ENCODE data around the gene HCFC2.

HCFC2 gene

DNA sequence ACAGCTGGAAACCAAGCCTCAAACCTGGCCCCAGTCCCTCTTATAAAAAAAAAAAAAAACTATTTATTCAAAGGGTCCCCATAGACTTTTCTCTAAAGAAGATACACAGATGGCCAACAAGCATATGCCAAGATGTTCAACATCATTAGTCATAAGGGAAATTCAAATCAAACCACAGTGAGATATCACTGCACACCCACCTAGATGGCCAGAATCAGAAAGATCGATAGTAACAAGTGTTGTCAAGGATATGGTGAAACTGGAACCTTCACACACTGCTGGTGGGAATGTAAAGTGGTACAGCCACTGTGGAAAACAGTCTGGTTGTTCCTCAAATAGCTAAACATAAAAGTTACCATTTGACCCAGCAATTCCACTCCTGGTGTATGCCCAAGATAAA, 79.6 kb downstream of the HCFC2 start:
- FAIRE-seq (peak; percentile 6), DNase-seq (ENCODE audit: insufficient read length, low spot score) (no peak)
- TF ChIP-seq CTCF (IDR thresholded peaks at IDR 0.05; ENCODE audit: insufficient read depth, missing control alignments): no peak

DNA sequence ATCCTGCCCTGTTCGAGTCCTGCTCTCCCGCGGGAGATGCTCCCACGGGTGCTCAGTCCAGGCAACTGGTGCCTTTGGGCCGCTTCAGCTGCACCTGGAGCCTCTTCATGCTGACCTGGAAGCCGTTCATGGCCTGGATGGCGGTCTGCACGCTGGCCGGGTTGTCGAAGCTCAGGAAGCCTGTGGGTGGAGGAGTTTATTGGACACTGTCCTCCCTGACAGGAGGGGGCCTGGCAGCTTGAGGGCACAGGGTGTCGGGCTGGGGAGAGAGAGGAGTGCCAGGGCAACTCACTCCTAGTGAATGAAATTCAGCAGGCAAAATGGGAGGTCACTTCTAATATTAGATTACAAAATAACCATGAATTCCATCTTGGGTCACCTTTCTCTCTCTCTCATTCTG, 83.0 kb downstream of the HCFC2 start:
- TF ChIP-seq CTCF (IDR thresholded peaks at IDR 0.05; ENCODE audit: insufficient read depth, missing control alignments): no peak
- FAIRE-seq (no peak), DNase-seq (ENCODE audit: insufficient read length, low spot score) (no peak)

GRCh38 chr12:104150416-104150815, 86.1 kb downstream of the HCFC2 start:
- DNase-seq (ENCODE audit: insufficient read length, low spot score) (no peak), FAIRE-seq (peak; percentile 79)
- no peak for TF ChIP-seq CTCF (IDR thresholded peaks at IDR 0.05; ENCODE audit: insufficient read depth, missing control alignments)

DNA sequence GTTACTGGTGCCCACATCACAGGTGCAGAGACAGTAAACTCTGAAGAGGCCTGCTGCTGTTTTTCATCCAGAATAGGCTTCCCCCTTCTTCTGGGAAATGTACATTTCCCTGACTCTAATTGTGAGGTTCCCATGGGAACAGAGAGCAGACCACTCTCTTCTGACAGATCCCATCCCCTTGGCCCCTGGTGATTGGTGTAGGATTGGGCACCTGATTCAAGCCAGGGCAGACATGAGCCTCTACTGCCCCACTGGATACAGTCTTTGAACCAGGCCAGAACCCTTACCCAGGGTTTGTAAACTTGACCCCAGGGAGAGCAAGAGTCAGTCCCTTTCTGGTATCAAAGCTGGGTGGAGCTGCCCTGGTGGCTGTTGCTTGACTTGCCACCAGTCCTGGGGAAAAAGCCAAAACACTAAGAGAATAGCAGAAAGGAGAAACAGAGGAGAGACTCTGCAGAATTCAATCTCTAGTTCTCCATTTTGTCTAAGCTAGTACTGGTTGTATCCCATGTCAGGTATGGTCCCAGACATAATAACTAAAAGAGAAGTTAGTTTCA, 88.4 kb downstream of the HCFC2 start:
- FAIRE-seq: no peak
- TF ChIP-seq CTCF (IDR thresholded peaks at IDR 0.05; ENCODE audit: insufficient read depth, missing control alignments): no peak
- no peak for DNase-seq (ENCODE audit: insufficient read length, low spot score)

DNA sequence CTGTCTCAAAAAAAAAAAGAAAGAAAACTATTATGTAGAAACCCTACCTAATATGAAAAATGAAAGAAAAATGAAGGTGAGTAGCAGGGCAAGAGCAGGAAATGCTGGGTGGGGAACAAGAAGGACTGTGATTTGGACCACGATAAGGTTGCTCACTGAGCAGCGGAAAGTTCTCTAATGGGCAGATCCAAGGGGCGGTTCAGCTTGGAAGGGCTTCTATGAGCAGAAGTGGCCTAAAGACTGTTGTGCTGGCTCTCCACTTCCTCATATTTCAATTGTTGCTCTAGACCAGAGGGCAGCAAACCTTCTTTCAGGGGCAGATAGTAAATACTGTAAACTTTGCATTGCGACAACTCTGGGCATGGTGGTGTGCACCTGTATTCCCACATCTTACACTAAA, 90.0 kb downstream of the HCFC2 start:
- FAIRE-seq (no peak), DNase-seq (ENCODE audit: insufficient read length, low spot score) (no peak)
- no peak for TF ChIP-seq CTCF (IDR thresholded peaks at IDR 0.05; ENCODE audit: insufficient read depth, missing control alignments)

GRCh38 chr12:104154806-104155205, 90.5 kb downstream of the HCFC2 start:
- no peak for TF ChIP-seq CTCF (IDR thresholded peaks at IDR 0.05; ENCODE audit: insufficient read depth, missing control alignments)
- FAIRE-seq: no peak
- DNase-seq (ENCODE audit: insufficient read length, low spot score): peak; percentile 32

Data from D721Med (cell line).